H1 (cell line): ENCODE measurements around the gene CLIC3. TPM values are rescaled to one million over a fixed set of nuclear protein-coding genes. Genes with fewer than 3 reads are reported as not detected.

Experiments used
- CTCF ChIA-PET: fragments of 300-600 bp; sonication (Branson Sonifier 250); formaldehyde crosslinking; loops from one replicate; lab custom pipeline; 2021; ENCODE audit not compliant: partially characterized antibody; lab: Charles Lee
- POLR2A ChIA-PET: fragments of 300-600 bp; sonication (Branson Sonifier 250); formaldehyde crosslinking; loops from one replicate; lab custom pipeline; 2021; ENCODE audit warnings: inconsistent platforms; ENCODE audit not compliant: partially characterized antibody; lab: Charles Lee
- DNase-seq, 2 experiments: peaks; one replicate each; pipeline versions ENCODE4 v3.0.0 to v3.0.0-alpha.2; 2010 to 2022; ENCODE audit warnings: low spot score in 2 of 2, low read depth in 1 of 2, mixed read lengths in 1 of 2
- FAIRE-seq: peaks from 2 replicates; lab custom pipeline; 2011; peaks lifted over from hg19 to GRCh38; lab: Jason Lieb, UNC
- H2AFZ ChIP-seq: 2 replicates; pipeline ENCODE4 v1.8.1; 2012; ENCODE audit warnings: low read length, inconsistent platforms
- H2AK5ac ChIP-seq: 2 replicates; pipeline ENCODE4 v1.6.1; 2013; ENCODE audit warnings: low read depth, low read length
- H2BK120ac ChIP-seq: replicated peaks from 2 replicates; pipeline ENCODE3; 2013; ENCODE audit warnings: low read depth, low read length, inconsistent platforms
- H2BK12ac ChIP-seq: 2 replicates; pipeline ENCODE4 v1.6.1; 2013; ENCODE audit warnings: low read depth, low read length
- H2BK15ac ChIP-seq: 2 replicates; pipeline ENCODE4 v1.6.1; 2013; ENCODE audit warnings: low read length
- H2BK20ac ChIP-seq: 2 replicates; pipeline ENCODE4 v1.6.1; 2013; ENCODE audit warnings: low read length
- H2BK5ac ChIP-seq: 2 replicates; pipeline ENCODE4 v1.6.1; 2013; ENCODE audit warnings: low read depth, low read length
- H3K14ac ChIP-seq: 2 replicates; pipeline ENCODE4 v1.6.1; 2013; ENCODE audit warnings: inconsistent platforms; ENCODE audit not compliant: insufficient read length
- H3K18ac ChIP-seq: 2 replicates; pipeline ENCODE4 v1.6.1; 2013; ENCODE audit warnings: low read length; ENCODE audit errors: extremely low read depth
- H3K23ac ChIP-seq: 2 replicates; pipeline ENCODE4 v1.6.1; 2013; ENCODE audit warnings: inconsistent platforms; ENCODE audit not compliant: insufficient read length
- H3K23me2 ChIP-seq: 2 replicates; pipeline ENCODE4 v1.6.1; 2013; ENCODE audit warnings: low read depth, low read length
- H3K27ac ChIP-seq: 2 replicates; pipeline ENCODE4 v1.6.1; 2011; ENCODE audit warnings: low read depth, low read length, inconsistent platforms
- H3K27me3 ChIP-seq, 4 experiments: replicated peaks in 1 of 4; 1 replicate in 1 of 4; 2 replicates in 3 of 4; pipeline versions ENCODE4 v1.6.1 to v1.8.1; 2011 to 2013; ENCODE audit warnings: low read length in 3 of 4, mild to moderate bottlenecking in 3 of 4, inconsistent platforms in 2 of 4, mixed read lengths in 2 of 4, moderate library complexity in 1 of 4; ENCODE audit not compliant: control insufficient read depth in 3 of 4, insufficient read depth in 3 of 4; ENCODE audit errors: extremely low read depth in 1 of 4
- H3K36me3 ChIP-seq, 4 experiments: 2 replicates each; pipeline versions ENCODE4 v1.6.1 to v1.8.1; 2011 to 2013; ENCODE audit warnings: mild to moderate bottlenecking in 4 of 4, low read length in 3 of 4, moderate library complexity in 2 of 4, control low read depth in 1 of 4, inconsistent platforms in 1 of 4; ENCODE audit not compliant: insufficient read depth in 4 of 4, control insufficient read depth in 2 of 4
- H3K4ac ChIP-seq: replicated peaks from 2 replicates; pipeline ENCODE3; 2013; ENCODE audit warnings: low read length, low read depth, mixed read lengths, inconsistent platforms; ENCODE audit not compliant: insufficient read length
- H3K4me1 ChIP-seq, 4 experiments: replicated peaks in 1 of 4; 1 replicate in 1 of 4; 2 replicates in 3 of 4; pipeline versions ENCODE4 v1.6.1 to v1.8.1; 2011 to 2013; ENCODE audit warnings: low read length in 3 of 4, inconsistent platforms in 2 of 4, mixed read lengths in 1 of 4; ENCODE audit not compliant: insufficient read depth in 4 of 4, control insufficient read depth in 3 of 4
- H3K4me2 ChIP-seq, 2 experiments: 2 replicates each; pipeline versions ENCODE4 v1.6.1 to v1.8.1; 2011 to 2013; ENCODE audit warnings: low read depth in 2 of 2, low read length in 2 of 2, control low read depth in 1 of 2, inconsistent platforms in 1 of 2, mild to moderate bottlenecking in 1 of 2; ENCODE audit not compliant: insufficient read depth in 1 of 2
- H3K4me3 ChIP-seq, 4 experiments: fragments of 200-600, 300-600 bp in 1 of 4; sonication (generic), shearing (Covaris generic), sonication (Bioruptor Twin) in 1 of 4; 2 replicates each; pipeline versions ENCODE4 v1.5.1 to v1.8.1; 2011 to 2016; ENCODE audit warnings: low read length in 4 of 4, low read depth in 3 of 4, control low read depth in 2 of 4, inconsistent platforms in 2 of 4, mild to moderate bottlenecking in 2 of 4, mixed read lengths in 1 of 4, moderate library complexity in 1 of 4; ENCODE audit not compliant: insufficient read depth in 2 of 4; ENCODE audit errors: extremely low read depth in 1 of 4
- H3K56ac ChIP-seq: replicated peaks from 2 replicates; pipeline ENCODE3; 2013; ENCODE audit warnings: low read depth, mild to moderate bottlenecking, mixed read lengths, low read length, inconsistent platforms; ENCODE audit not compliant: insufficient read length
- H3K79me1 ChIP-seq: 2 replicates; pipeline ENCODE4 v1.6.1; 2013; ENCODE audit warnings: low read depth, low read length, control low read depth
- H3K79me2 ChIP-seq, 2 experiments: 2 replicates each; pipeline versions ENCODE4 v1.6.1 to v1.8.1; 2012 to 2013; ENCODE audit warnings: low read length in 2 of 2, mild to moderate bottlenecking in 2 of 2, inconsistent platforms in 1 of 2; ENCODE audit not compliant: insufficient read depth in 2 of 2, control insufficient read depth in 1 of 2
- H3K9ac ChIP-seq, 4 experiments: replicated peaks in 1 of 4; 1 replicate in 1 of 4; 2 replicates in 3 of 4; pipeline versions ENCODE4 v1.6.1 to v1.8.1; 2011 to 2013; ENCODE audit warnings: low read depth in 3 of 4, low read length in 3 of 4, control low read depth in 2 of 4, mild to moderate bottlenecking in 2 of 4, moderate library complexity in 2 of 4, inconsistent platforms in 1 of 4; ENCODE audit errors: extremely low read depth in 1 of 4
- H3K9me3 ChIP-seq, 2 experiments: 2 replicates each; pipeline versions ENCODE4 v1.6.1 to v1.8.1; 2012 to 2013; ENCODE audit warnings: mild to moderate bottlenecking in 2 of 2, moderate library complexity in 2 of 2, control low read depth in 1 of 2, inconsistent platforms in 1 of 2, low read depth in 1 of 2, low read length in 1 of 2, mixed read lengths in 1 of 2; ENCODE audit not compliant: insufficient read depth in 2 of 2
- H4K20me1 ChIP-seq, 2 experiments: replicated peaks in 1 of 2; 2 replicates each; pipeline versions ENCODE3 to v1.8.1; 2011 to 2013; ENCODE audit warnings: inconsistent platforms in 2 of 2, low read length in 2 of 2, mild to moderate bottlenecking in 1 of 2; ENCODE audit not compliant: insufficient read depth in 2 of 2, control insufficient read depth in 1 of 2
- H4K5ac ChIP-seq: 2 replicates; pipeline ENCODE4 v1.6.1; 2013; ENCODE audit warnings: low read length, low read depth, mixed read lengths, inconsistent platforms; ENCODE audit not compliant: insufficient read length
- H4K8ac ChIP-seq: 2 replicates; pipeline ENCODE4 v1.8.0; 2013; ENCODE audit warnings: mild to moderate bottlenecking, moderate library complexity, low read length, inconsistent platforms; ENCODE audit not compliant: insufficient read depth; ENCODE audit errors: extremely low read depth
- H4K91ac ChIP-seq: replicated peaks from 2 replicates; pipeline ENCODE3; 2013; ENCODE audit warnings: low read length, mixed read lengths, inconsistent platforms; ENCODE audit not compliant: insufficient read length
- RAD21 ChIP-seq, 2 experiments: IDR thresholded peaks in 1 of 2; conservative IDR thresholded peaks in 1 of 2; 2 replicates each; pipeline ENCODE4 v1.6.1; 2011; ENCODE audit warnings: low read depth in 2 of 2, low read length in 2 of 2, improper control_type of control experiment in 1 of 2, inconsistent platforms in 1 of 2, mild to moderate bottlenecking in 1 of 2, moderate library complexity in 1 of 2
- TAF1 ChIP-seq: IDR thresholded peaks from 2 replicates; pipeline ENCODE4 v1.6.1; 2011; ENCODE audit warnings: mild to moderate bottlenecking, low read depth, low read length
- WGBS, 2 experiments: shearing (Covaris generic) in 1 of 2; methylation state at CpG; one replicate each; pipeline versions ENCODE4 v1.1.6 to v1.1.7; 2013 to 2015; ENCODE audit warnings: low lambda C conversion rate in 2 of 2, mixed read lengths in 2 of 2, inconsistent platforms in 1 of 2, low coverage in 1 of 2, missing lambda C conversion rate in 1 of 2; ENCODE audit not compliant: insufficient replicate concordance in 2 of 2, insufficient coverage in 1 of 2, insufficient read length in 1 of 2; ENCODE audit errors: extremely low coverage in 1 of 2, missing lambda C conversion rate in 1 of 2; 5-methylcytosine and 5-hydroxymethylcytosine counted together
- polyA plus RNA-seq, 7 experiments: library from polyadenylated mRNA; depleted of rRNA in 3 of 7; stranded (reverse) in 5 of 7; unstranded in 2 of 7; fragments of >200 nt in 5 of 7; fragments of 200-250 nt in 2 of 7; gene quantifications; 1 replicate in 5 of 7; 2 replicates in 1 of 7; 4 replicates in 1 of 7; pipeline versions ENCODE4 v1.2.1 to v1.2.3, GENCODE V29; 2011 to 2013; ENCODE audit warnings: missing spikeins in 2 of 7, mixed read lengths in 2 of 7
- total RNA-seq: library from RNA; stranded (reverse); fragmentation: NEBNext Ultra II Directional; extraction: Animal tissue kit (Norgen Biotek cat#: 25700); gene quantifications from 2 replicates; pipeline ENCODE4 v1.2.1, GENCODE V29; 2021

Gene CLIC3
- total and polyA plus RNA-seq, 2 of the 8 experiments (the other 6 are each of a cell fraction or from before 2014, with no cell fraction given) = 0.12 TPM; not detected in 1

DNA sequence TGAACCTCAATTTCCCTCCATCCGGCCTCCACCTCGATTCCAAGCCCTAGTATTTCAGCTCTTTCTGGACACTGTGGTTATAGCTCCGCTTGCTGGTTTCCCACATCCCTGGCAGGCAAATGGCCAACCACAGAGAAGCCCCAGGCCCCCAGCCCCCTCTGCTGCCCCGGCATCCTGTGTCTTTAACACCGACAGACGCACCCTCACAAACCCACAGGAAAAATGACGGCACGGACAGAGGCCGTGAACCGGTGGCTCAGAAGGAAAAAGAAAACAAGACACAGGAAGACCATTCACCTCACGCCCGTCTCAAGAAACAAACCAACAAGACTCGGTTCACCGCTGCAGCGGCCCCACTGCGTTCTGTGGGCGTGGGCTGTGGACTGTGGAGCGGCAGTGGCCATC lies 1.5 kb upstream of the CLIC3 start:
- no peak for DNase-seq
- H3K23ac ChIP-seq = no peak overlapping the region
- H2BK20ac ChIP-seq = no peak overlapping the region
- H4K8ac ChIP-seq = no peak overlapping the region
- no peaks in the 10 kb centered on the region; a peak in 1 of 7 replicates for H3K27me3 ChIP-seq
- no peak overlapping the region for H3K4ac ChIP-seq
- peaks cover 0 to 2% of the 10 kb centered on the region in 2 experiments for H4K20me1 ChIP-seq
- POLR2A ChIA-PET = interaction anchor here (1.3 kb wide), 1 partner anchor 19 kb away, joined by 3 read pairs; no protein-coding TSS in a partner anchor
- H3K27ac ChIP-seq = no peak overlapping the region
- H4K5ac ChIP-seq = no peak overlapping the region
- H3K18ac ChIP-seq = no peak overlapping the region
- H3K79me1 ChIP-seq = no peaks in the 10 kb centered on the region
- no peak for TF ChIP-seq TAF1
- TF ChIP-seq RAD21 (IDR thresholded peaks at IDR 0.05 in 1 of 2, conservative IDR thresholded peaks at IDR 0.05 in 1 of 2; ENCODE audit: low read depth in 2 of 2, low read length in 2 of 2) = peak in 1 of 2 experiments; percentile 8; a peak in 1 of 4 replicates
- peak overlapping the region; percentile 60; the same call in 1 of the 2 replicates for H2BK12ac ChIP-seq
- FAIRE-seq = no peak
- 0 out of 4 replicates have a peak overlapping the region, but pooled peaks of 1 of the 2 experiments have one; percentile 77 for H3K4me2 ChIP-seq
- H3K56ac ChIP-seq = no peak overlapping the region
- H2AK5ac ChIP-seq = no peak overlapping the region
- no peak overlapping the region for H2BK120ac ChIP-seq
- CTCF ChIA-PET = interaction anchor here (1.4 to 5.6 kb wide), 3 partner anchors 9 to 38 kb away, joined by 3 to 29 read pairs (median 18); partner anchors contain the start of gene PTGDS
- H2BK5ac ChIP-seq = 0 out of 2 replicates have a peak overlapping the region, but pooled peaks have one; percentile 35
- peaks cover 0 to 2% (median 0%) of the 10 kb centered on the region in 4 experiments; a peak in 1 of 8 replicates for H3K36me3 ChIP-seq
- H3K14ac ChIP-seq = no peak overlapping the region
- no peak overlapping the region for H3K4me3 ChIP-seq
- H3K23me2 ChIP-seq = peaks cover 12% of the 10 kb centered on the region
- no peak overlapping the region for H2AFZ ChIP-seq
- 95% methylated on average over 16 of the region's 18 CpGs; no CpG with 5 or more reads in 1 of the 2 experiments for WGBS, 2 experiments
- H3K4me1 ChIP-seq = peaks cover 0 to 20% (median 10%) of the 10 kb centered on the region in 4 experiments; a peak in 6 of 7 replicates
- H4K91ac ChIP-seq = no peak overlapping the region
- H3K9ac ChIP-seq = no peak overlapping the region
- no peak overlapping the region for H2BK15ac ChIP-seq
- H3K79me2 ChIP-seq = no peaks in the 10 kb centered on the region
- no peaks in the 10 kb centered on the region for H3K9me3 ChIP-seq
